Mucosa of stomach (tissue), 1 donor: ENCODE data around the gene CCDC60.
"Not testable (repeated sequence)": the region's sequence is repeated elsewhere in the genome, so short reads cannot be mapped to it uniquely, and the experiment has no call there.

Experiments used
- H3K27me3 ChIP-seq: one replicate; pipeline ENCODE4 v1.7.0; 2013; ENCODE audit warnings: mild to moderate bottlenecking, low read length; ENCODE audit not compliant: control insufficient read depth, insufficient read depth
- H3K36me3 ChIP-seq: one replicate; pipeline ENCODE4 v1.7.0; 2013; ENCODE audit warnings: low read length; ENCODE audit not compliant: control insufficient read depth, insufficient read depth
- H3K4me1 ChIP-seq: one replicate; pipeline ENCODE4 v1.7.0; 2013; ENCODE audit warnings: mild to moderate bottlenecking, low read length; ENCODE audit not compliant: control insufficient read depth, insufficient read depth
- H3K4me3 ChIP-seq: one replicate; pipeline ENCODE4 v1.7.0; 2013; ENCODE audit warnings: low read length
- H3K9ac ChIP-seq: one replicate; pipeline ENCODE4 v1.7.0; 2013; ENCODE audit warnings: mild to moderate bottlenecking, low read length, moderate library complexity
- H3K9me3 ChIP-seq: one replicate; pipeline ENCODE4 v1.7.0; 2013; ENCODE audit warnings: mild to moderate bottlenecking, low read length, moderate library complexity; ENCODE audit not compliant: control insufficient read depth
- donor health status: Pancreatic carcinoma.

CCDC60 gene

DNA sequence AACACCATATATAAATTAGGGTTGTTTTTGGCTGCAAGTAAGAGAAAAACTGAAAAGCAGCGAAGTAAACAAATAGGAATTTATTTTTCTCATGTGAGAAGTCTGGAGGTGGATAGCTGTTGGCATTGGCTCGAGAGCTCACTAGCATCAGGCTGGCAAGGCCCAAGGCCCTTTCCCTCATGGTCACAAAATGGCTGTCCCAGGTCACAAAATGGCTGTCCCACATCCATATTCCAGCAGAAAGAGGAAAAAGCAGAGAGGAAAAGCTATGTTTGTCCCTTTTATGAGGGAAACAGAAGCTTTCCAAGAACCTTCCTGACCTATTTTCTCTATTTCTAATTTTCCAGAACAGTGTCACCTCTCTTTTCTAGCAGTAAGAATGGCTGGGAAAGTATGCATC, 7.5 kb downstream of the CCDC60 start:
- no peaks in the 10 kb centered on the region for H3K4me1 ChIP-seq
- H3K9me3 ChIP-seq: no peaks in the 10 kb centered on the region
- no peak overlapping the region for H3K4me3 ChIP-seq
- H3K27me3 ChIP-seq: no peaks in the 10 kb centered on the region
- no peak overlapping the region for H3K9ac ChIP-seq
- H3K36me3 ChIP-seq: no peaks in the 10 kb centered on the region

GRCh38 chr12:119343130-119343529, 8.6 kb downstream of the CCDC60 start:
- H3K36me3 ChIP-seq: no peaks in the 10 kb centered on the region
- no peaks in the 10 kb centered on the region for H3K4me1 ChIP-seq
- no peak overlapping the region for H3K9ac ChIP-seq
- H3K9me3 ChIP-seq: no peaks in the 10 kb centered on the region
- no peak overlapping the region for H3K4me3 ChIP-seq
- H3K27me3 ChIP-seq: no peaks in the 10 kb centered on the region

DNA sequence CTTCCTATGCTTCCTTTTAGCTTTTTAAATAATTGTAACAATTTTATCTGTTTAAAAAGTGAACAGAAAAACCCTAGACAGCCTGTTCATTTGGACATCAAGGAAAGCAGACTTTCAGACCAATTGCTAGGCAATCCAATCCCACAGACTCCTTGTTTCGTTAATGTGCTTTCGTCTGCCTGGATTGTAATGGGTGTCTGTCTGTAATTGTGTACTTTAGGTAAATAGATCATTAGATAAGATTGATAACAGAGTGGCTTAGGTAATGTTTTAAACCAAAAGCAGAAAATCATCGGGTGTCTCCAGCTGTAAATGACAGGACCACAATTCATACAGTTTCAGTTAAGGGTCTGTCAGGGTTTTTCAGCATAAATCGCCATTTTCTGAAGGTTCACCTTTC, 19.6 kb downstream of the CCDC60 start:
- H3K4me3 ChIP-seq: no peak overlapping the region
- no peak overlapping the region for H3K9ac ChIP-seq
- H3K36me3 ChIP-seq: no peaks in the 10 kb centered on the region
- no peaks in the 10 kb centered on the region for H3K4me1 ChIP-seq
- no peaks in the 10 kb centered on the region for H3K9me3 ChIP-seq
- H3K27me3 ChIP-seq: no peaks in the 10 kb centered on the region

- not testable (repeated sequence) for H3K9me3 ChIP-seq, H3K36me3 ChIP-seq, H3K4me3 ChIP-seq, H3K27me3 ChIP-seq, H3K4me1 ChIP-seq, H3K9ac ChIP-seq
Measured at GRCh38 chr12:119360366-119360765, 25.8 kb downstream of the CCDC60 start.

DNA sequence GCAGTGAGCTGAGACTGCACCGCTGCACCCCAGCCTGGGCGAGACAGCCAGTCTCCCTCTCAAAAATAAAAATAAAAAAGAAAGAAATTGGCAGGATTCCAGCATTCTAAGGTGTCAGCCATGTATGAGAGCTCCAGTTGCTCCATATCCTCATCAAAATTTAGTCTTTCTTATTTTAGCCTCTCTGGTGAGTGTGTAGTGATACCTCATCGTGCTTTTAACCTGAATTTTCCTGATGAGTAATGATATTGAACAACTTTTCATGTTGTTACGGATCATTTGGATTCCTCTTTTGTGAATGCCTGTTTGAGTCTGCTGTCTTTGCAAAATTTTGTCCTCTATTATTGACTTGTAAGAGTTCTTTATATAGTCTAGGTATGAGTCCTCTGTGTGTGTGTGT, 28.5 kb downstream of the CCDC60 start:
- Histone ChIP-seq H3K9me3 (no peaks in the 10 kb centered on the region), H3K9ac (no peak overlapping the region), H3K36me3 (no peaks in the 10 kb centered on the region), H3K4me1 (no peaks in the 10 kb centered on the region), H3K4me3 (no peak overlapping the region), H3K27me3 (no peaks in the 10 kb centered on the region)

DNA sequence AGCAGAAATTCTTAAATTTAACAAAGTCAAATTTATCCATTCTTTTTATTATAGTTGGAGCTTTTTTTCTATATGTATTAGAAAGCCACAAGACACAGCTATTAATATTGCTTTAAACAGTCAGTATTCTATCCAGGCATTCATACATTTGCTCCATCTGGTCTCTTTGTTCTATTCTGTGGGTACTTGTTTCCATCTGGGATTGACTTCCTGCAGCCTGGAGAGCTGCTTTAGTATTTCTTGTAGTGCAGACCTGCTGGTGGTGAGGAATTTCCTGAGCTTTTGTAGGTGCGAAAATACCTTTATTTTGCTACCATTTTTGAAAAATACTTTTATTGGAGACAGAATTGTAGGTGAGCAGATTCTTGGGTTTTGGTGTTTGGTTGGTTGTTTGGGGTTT, 29.0 kb downstream of the CCDC60 start:
- Histone ChIP-seq H3K36me3 (no peaks in the 10 kb centered on the region), H3K4me1 (no peaks in the 10 kb centered on the region), H3K9ac (no peak overlapping the region), H3K27me3 (no peaks in the 10 kb centered on the region), H3K4me3 (no peak overlapping the region), H3K9me3 (no peaks in the 10 kb centered on the region)

- Histone ChIP-seq H3K27me3 (no peaks in the 10 kb centered on the region), H3K9ac (no peak overlapping the region), H3K36me3 (no peaks in the 10 kb centered on the region), H3K4me3 (no peak overlapping the region), H3K4me1 (no peaks in the 10 kb centered on the region), H3K9me3 (no peaks in the 10 kb centered on the region)
Measured at GRCh38 chr12:119365451-119365850, 30.9 kb downstream of the CCDC60 start.

DNA sequence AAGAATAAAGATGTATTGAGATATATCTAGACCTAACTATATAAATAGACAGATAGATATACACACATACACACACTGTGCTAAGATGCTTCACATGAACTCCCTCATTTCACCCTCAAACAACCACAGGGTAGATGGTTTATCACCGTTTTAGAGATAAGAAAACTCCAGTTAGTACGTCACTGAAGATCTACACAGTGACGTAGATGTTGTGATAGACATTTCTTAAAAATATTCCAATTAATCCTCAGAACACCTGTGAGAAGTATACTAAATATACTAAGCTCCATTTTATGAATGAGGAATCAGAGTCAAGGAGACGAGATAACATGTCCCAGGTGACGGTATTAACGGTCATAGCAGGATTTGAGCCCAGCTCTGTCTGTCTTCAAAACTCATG, 31.5 kb downstream of the CCDC60 start:
- no peak overlapping the region for H3K9ac ChIP-seq
- H3K9me3 ChIP-seq: no peaks in the 10 kb centered on the region
- H3K4me1 ChIP-seq: no peaks in the 10 kb centered on the region

GRCh38 chr12:119369161-119369560, 34.6 kb downstream of the CCDC60 start:
- no peaks in the 10 kb centered on the region for H3K4me1 ChIP-seq
- H3K9me3 ChIP-seq: no peaks in the 10 kb centered on the region
- no peak overlapping the region for H3K9ac ChIP-seq
- H3K27me3 ChIP-seq: no peaks in the 10 kb centered on the region
- H3K4me3 ChIP-seq: no peak overlapping the region
- H3K36me3 ChIP-seq: no peaks in the 10 kb centered on the region

More for the DNA sequence above, 31.5 kb downstream of the CCDC60 start:
- Histone ChIP-seq H3K4me3 (no peak overlapping the region), H3K36me3 (no peaks in the 10 kb centered on the region), H3K27me3 (no peaks in the 10 kb centered on the region)

DNA sequence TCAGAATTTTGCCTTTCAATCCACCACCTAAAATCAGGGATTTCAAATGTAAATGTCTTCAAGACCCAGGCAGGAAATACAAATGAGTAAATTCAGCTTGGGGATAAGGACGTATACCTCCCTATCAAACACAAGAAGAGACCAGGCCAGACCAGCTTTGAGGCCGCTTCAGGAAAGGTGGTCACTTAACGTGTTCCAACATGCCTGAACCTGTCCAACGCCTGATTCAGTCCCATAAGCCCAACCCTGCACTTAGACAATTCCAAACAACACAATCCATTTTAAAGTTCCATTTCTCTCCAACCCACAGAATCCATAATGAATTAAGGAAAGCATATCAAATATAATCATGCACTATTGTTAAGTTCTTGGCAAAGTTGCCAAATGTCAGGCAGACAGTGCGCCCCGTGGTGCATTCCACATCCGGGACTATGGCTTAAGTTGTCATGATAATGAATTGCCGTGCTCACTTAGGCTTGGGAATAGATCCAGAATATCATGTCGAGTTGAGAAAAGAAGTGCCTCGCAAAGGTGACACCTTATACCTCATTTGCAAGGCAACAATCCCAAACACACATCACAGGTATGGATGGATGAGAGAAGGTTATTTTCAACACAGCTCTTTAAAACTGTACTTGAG, 35.5 kb downstream of the CCDC60 start:
- H3K4me1 ChIP-seq: no peaks in the 10 kb centered on the region
- no peaks in the 10 kb centered on the region for H3K9me3 ChIP-seq
- H3K27me3 ChIP-seq: no peaks in the 10 kb centered on the region
- H3K36me3 ChIP-seq: no peaks in the 10 kb centered on the region
- no peak overlapping the region for H3K9ac ChIP-seq
- H3K4me3 ChIP-seq: no peak overlapping the region

DNA sequence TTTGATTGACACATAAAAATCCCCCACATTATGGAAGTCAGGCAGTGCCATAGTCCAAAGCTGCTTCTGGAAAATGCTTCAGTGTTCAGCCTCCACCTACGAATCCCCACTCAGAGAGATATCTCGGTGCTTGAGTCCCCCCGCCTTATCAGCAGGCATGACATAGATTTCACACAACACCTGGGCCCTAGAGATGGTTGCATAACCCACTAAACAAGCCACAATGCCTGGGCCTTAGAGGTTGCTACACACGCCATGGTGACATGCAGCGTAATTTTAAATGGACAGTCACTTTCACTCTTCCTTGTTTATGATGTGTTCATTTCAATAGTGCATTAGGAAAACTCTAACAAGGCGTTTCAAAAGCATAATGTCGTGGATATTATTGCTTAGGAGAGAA, 38.0 kb downstream of the CCDC60 start:
- H3K36me3 ChIP-seq: no peaks in the 10 kb centered on the region
- no peaks in the 10 kb centered on the region for H3K9me3 ChIP-seq
- no peak overlapping the region for H3K4me3 ChIP-seq
- no peaks in the 10 kb centered on the region for H3K4me1 ChIP-seq
- no peak overlapping the region for H3K9ac ChIP-seq
- no peaks in the 10 kb centered on the region for H3K27me3 ChIP-seq

GRCh38 chr12:119373001-119373400, 38.5 kb downstream of the CCDC60 start:
- no peaks in the 10 kb centered on the region for H3K9me3 ChIP-seq
- H3K4me1 ChIP-seq: no peaks in the 10 kb centered on the region
- H3K9ac ChIP-seq: no peak overlapping the region
- no peaks in the 10 kb centered on the region for H3K36me3 ChIP-seq
- no peaks in the 10 kb centered on the region for H3K27me3 ChIP-seq
- H3K4me3 ChIP-seq: no peak overlapping the region

- Histone ChIP-seq H3K27me3 (no peaks in the 10 kb centered on the region), H3K4me3 (no peak overlapping the region), H3K4me1 (no peaks in the 10 kb centered on the region), H3K9me3 (no peaks in the 10 kb centered on the region), H3K36me3 (no peaks in the 10 kb centered on the region), H3K9ac (no peak overlapping the region)
Measured at GRCh38 chr12:119373666-119374065, 39.1 kb downstream of the CCDC60 start.
